NCI-H748 (cell line): ENCODE results near the gene FOXD4L6.
"Not testable (repeated sequence)": the region's sequence is repeated elsewhere in the genome, so short reads cannot be mapped to it uniquely, and the experiment has no call there.

Experiments
- DNase-seq: peaks from one replicate; lab custom pipeline; 2025; ENCODE audit not compliant: unreplicated experiment; lab: John Stamatoyannopoulos, UW

FOXD4L6 gene

DNA sequence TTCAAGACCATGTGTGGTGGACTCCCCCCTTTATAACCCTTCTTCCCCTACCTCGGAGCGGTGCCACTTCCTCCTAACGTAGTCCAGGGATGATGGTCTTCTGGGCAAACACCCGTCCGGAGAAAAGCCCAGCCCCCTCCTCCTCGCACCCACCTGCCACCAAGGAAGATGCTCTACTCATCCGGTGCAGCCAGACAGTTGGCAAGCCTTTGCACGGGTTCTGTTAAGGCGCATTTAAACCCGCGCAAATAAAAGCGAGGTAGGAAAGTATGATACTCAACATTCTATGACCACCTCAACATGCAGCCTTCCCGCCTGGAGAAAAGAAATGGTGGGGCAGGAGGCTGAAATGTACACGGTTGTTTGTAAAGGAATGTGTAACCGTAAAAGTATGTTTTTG, at the start of gene FOXD4L6:
Gene FOXD4L6, minus strand, starts transcription at position 101 of the 400 bp plus-strand sequence. CDS start 298 bp downstream, outside the sequence.
- DNase-seq, result not testable (repeated sequence)

DNA sequence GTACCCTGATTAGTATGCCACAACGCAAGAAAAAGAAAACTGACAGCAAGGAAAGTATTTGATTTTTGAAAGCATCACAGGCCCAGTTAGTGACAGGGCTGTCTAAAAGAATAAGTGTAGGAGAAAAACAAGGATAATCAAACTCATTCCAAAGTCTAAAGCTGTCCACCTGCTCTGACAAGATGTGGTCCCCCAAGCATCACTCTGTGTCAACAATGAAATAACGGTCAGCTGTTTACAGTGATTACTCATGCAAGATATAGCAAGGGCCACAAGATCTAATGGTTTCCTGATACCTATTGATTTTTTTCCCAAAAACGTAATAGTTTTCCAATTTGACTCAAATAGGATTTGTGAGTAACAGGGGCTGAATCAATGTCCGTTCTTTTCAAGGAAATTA, 46.5 kb upstream of the FOXD4L6 start:
- not testable (repeated sequence) for DNase-seq

DNA sequence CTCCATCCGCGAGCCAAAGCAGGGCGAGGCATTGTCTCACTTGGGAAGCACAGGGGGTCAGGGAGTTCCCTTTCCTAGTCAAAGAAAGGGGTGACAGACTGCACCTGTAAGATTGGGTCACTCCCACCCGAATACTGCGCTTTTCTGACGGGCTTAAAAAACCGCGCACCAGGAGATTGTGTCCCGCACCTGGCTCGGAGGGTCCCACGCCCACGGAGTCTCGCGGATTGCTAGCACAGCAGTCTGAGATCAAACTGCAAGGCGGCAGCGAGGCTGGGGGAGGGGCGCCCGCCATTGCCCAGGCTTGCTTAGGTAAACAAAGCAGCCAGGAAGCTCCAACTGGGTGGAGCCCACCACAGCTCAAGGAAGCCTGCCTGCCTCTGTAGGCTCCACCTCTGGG, 21.6 kb upstream of the FOXD4L6 start:
- not testable (repeated sequence) for DNase-seq

DNA sequence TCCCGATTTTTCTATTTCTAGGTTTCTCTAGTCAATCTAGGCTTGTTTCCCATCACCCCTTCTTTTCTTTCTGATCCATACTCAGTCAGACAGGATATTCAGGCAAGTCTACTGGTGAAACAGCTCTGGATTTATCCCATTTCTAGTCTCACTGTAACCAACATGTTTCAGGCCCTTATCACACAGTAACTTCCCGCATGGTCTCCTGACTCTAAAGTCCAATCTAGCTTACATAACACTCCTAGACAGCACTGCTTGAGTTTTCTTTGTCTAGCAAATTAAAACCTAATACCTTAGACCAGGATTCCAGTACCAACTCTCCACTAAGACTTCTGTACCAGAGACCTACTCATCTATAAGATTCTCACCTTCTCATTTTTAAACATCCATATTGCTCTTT, 13.4 kb upstream of the FOXD4L6 start:
- not testable (repeated sequence) for DNase-seq

DNA sequence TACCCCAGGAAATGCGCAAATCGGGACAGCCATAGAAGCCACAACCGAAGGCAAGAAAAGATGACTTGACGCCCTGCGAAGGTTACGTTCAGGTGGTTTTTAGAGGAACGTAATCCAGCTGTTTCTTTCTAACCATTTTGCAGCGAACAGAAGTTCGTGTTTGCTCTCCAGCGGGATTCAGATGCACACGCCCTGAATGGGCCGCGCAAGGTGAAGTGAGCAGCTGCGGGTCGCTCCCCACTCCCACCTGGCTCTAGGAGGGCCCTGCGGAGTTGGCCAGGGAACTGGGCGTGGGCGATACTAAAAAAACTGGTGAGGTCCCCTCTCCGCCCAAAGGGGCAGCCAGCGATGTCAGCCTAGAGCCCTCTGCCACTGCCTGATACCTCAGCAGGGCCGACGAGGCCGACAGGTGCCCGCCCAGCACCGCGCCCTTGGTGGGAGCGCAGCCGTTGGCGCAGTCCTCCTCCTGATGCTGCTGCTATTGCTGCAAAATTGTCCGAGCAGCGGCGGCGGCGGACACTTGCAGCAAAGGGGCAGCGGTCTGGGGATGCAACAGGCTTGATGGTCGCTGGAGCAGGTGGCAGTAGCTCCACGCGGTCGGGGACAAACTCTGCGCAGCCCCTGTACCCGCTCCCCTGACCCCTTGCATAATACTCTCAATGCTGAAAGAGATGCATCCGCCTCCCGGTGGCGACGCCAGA, 1.6 kb downstream of the FOXD4L6 start:
- DNase-seq, result not testable (repeated sequence)

DNA sequence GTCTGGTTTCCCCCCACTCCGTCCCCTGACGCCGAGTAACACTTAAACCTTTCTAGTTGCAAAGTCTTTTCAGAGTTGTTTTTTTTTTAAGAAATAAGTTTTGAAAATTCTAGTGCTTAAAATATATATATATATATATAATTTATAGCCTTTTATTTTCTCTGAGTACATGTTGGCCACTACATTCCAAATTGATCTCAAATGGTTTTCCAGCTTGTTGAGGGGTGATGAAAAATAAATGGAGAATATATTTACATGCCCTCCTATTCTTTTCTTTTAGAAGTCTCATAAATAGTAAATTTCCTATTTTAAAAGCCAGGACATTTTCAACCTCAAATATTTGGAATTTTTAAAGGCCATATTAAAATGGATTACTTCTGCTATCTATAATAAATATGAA, 2.5 kb downstream of the FOXD4L6 start:
- DNase-seq, result not testable (repeated sequence)

DNA sequence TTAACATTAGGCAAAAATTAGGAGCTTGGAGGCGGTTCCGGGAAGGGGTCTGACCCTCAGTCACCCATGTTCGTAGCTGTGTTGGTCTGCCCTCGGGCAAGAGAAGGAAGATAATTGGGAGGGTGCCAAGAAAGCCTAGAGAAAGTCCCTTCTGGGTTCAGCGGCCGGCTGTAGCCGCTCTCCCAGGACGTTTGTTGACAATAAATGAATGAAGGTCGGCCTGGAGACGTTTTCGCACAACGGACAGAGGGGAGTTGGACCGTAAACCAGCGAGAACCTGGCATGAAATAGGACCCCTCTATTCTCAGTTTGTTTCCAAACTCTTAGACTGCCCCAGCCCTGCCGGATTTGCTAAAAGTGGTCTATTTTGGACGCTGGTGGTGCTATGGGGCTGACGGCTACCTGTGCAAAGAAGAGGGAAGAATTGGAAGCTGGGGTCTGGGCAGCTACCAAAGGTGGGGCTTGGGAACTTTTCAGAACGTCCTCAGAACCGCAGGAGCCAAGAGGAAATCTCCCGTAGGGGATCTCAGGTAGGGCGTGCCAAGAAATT, 3.3 kb downstream of the FOXD4L6 start:
- not testable (repeated sequence) for DNase-seq

DNA sequence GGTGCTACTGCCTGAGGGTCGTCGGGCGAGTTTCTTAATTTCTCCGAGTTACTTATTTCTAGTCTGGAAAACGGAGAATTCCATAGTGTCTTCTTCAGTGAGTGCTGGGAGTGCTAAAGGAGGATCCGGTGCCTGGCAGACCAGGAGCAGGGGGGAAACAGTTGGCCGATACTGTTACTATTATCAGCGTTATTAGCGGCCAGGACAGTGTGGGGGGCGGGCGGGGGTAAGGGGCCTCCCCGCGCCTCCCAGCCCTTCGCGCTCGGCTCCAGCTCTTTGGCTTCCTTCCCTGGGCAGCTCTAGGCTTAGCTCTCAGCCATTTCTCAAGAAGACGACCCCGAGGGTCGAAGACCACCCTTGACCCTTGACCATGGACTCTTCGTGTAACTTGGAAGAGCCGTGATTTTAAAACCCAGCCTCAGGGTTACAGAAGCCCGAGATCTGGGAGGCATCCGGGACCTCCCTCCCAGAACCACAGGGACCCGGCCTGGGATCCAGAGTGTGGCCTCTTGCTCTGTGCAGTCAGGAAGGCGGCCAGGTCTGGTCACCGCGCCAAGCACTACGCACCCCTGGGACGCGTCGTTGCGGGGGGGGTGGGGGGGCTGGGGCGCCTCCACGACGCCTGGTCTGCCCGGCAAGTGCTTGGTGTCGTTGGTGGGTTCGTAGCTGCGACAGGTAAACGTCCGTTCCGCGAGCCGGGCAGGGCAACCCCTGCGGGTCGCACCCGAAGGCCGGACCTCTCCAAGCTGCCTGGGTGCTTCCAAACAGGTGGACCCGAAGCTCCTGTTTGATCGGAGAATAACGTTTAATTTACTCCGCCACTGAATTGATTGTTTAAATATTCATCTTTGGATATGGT, 4.0 kb downstream of the FOXD4L6 start:
- DNase-seq, result not testable (repeated sequence)

DNA sequence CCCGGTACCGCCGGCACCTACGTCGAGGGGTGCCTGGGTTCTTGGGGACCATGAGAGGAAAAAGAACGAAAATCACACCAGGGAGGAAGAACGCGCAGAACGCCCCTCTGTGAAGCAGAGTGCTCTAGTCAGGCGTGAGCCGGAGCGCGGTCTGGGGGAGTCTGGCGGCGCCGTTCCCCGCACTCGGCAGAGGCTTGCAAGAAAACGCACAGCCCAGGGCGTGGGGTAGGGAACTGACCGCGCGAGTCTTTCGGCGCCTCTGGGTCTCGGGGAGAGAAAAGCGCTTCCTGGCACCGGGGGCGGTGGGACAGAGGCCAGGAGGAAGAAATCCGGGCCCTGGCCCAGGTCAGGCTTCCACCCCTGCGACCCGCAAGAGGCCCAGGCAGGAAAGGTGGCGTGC, 4.7 kb downstream of the FOXD4L6 start:
- DNase-seq, result not testable (repeated sequence)

DNA sequence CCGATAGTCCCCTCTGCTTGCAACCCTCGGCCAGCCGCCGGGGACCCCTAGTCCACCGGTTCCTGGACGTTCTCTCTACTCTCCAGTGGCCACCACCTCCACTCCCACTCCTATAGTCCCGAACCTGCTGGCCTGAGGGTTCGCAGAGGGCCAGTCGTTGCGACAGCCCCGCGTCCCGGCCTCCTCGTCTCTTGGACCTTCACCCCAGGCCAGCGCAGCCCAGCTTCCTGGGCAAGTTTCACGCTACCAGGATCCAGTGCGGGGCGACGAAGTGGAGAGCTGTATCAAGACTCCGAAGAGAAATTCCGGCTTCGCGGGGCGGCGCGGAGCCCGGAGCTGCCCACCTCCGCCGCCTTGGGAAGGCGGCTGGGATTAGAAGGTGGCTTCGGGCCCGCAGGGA, 5.1 kb downstream of the FOXD4L6 start:
- DNase-seq, result not testable (repeated sequence)

DNA sequence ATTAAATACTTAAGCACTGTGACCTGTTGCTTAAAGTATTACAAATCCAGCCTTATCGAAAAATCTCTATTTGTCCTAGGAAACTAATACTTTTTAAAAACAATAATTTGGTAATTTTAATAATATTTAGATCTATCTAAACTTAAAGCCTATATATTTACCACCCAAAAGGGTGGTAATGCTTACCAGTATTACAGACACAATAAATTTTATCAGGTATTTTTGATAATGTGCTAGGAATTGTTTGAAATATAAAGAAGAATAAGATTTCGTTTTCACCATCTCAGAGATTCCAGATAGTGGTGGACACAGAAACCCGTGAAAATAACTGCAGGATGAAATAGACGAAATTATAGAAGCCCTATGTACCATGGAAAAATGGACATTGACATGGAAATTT, 7.8 kb downstream of the FOXD4L6 start:
- not testable (repeated sequence) for DNase-seq

DNA sequence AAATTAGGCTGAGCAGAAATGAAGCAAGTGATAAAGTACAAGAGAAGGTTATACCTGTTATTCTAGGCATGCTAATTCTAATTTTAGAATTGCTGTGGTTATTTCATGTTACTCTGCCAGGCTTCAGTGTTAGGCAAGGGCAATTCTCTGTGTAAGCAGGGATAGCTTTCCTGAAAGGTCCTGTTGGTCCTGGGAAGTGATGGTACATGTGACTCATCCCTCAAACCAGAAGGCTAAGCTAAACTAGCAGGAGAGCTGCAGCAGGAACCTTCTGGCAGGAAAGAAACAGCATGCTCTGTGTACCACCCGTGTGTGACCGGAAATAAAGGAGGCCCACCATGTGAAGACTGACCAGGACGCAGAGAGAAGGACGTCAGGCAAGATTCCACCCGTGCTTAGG, 8.8 kb downstream of the FOXD4L6 start:
- not testable (repeated sequence) for DNase-seq

DNA sequence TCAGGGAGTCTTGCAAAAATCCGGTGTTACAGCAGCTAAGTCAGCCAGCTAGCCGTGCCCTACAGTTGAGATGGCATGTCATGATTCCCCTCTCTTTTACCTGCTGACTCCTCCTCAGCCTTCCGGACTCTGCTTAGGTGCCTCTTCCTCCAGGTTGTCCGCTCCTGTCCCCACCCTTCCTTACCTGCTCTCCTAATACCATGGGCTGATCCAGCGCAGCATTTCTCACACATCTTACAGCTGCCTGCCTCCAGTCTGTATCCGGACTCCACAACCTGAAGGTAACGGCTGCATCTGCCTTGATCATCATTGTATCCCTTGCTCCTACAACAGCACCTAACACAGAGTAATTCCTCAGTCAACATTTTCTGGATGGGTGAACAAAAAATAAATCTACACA, 9.2 kb downstream of the FOXD4L6 start:
- not testable (repeated sequence) for DNase-seq

DNA sequence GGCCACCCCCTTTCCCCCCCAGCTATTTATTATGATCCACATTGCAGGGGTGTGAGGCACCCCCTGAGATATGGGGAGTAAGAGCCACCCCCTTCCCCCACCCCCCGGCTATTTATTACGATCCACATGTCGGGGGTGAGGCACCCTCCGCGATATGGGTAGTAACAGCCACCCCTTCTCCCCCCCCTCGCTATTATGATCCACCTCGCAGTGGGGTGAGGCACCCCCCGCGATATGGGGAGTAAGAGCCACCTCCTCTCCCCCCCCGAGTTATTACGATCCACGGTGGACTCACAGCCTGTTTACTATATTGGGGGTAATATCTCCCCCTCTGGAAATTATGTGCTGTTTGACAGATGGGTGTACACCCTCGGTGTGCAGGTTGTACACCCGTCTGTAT, 15.1 kb downstream of the FOXD4L6 start:
- not testable (repeated sequence) for DNase-seq

DNA sequence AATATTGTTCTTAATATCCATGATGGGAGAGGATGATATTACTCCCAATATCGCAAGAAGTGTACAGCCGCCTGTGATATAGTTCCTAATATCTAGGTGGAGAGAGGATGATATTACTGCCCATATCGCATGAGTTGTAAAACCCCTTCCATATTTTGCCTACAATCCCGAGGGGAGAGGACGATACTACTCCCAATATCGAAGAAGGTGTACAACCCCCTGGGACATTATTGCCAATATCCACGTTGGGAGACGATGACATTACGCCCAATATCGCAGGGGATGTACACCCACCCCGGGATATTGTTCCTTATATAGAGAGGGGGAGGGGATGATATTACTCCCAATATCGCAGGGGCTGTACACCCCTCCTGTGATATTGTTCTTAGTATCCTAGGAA, 17.1 kb downstream of the FOXD4L6 start:
- DNase-seq, result not testable (repeated sequence)

DNA sequence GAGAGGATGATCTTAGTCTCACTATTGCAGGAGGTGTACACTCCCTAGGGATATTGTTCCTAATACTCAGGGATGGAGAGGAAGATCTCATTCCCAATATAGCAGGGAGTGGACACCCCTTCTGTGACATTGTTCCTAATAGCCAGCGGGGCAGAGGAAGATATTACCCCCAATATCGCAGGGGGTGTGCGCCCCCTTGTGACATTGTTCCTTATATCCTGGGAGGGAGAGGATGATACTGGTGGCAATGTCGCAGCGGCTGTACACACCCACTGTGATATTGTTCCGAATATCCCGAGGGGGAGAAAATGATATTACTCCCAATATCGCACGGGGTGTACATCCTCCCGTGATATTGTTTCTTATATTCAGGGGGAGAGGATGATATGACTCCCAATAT, 17.6 kb downstream of the FOXD4L6 start:
- DNase-seq, result not testable (repeated sequence)

DNA sequence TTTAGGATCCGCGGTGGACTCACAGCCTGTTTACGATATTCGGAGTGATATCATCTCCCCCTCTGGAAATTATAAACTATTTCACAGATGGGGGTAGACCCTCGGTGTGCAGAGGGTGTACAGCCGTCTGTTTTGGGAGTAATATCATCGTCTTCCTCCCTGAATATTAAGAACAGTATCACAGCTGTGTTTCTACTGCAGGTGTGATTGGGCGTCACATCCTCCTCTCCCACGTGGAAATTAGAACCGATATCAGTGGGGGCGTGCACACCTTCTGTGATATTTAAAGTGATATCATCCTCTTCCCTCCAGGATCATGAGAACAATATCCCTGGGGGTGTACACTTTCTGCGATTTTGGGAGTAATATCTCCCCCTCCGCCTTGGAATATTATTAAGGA, 19.2 kb downstream of the FOXD4L6 start:
- not testable (repeated sequence) for DNase-seq

DNA sequence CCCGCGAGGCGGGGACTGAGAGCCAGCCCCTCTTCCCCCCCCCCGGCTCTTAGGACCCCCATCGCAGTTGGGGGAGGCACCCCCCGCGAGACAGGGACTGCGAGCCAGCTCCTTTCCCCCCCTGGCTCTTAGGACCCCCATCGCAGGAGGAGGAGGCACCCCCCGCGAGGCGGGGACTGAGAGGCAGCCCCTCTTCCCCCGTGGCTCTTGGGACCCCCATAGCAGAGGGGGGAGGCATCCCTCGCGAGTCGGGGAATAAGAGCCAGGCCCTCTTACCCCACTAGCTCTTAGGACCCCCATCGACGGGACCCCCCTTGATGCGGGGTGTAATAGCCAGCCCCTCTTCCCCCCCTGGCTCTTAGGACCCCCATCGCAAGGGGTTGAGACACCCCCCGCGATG, 19.7 kb downstream of the FOXD4L6 start:
- not testable (repeated sequence) for DNase-seq

DNA sequence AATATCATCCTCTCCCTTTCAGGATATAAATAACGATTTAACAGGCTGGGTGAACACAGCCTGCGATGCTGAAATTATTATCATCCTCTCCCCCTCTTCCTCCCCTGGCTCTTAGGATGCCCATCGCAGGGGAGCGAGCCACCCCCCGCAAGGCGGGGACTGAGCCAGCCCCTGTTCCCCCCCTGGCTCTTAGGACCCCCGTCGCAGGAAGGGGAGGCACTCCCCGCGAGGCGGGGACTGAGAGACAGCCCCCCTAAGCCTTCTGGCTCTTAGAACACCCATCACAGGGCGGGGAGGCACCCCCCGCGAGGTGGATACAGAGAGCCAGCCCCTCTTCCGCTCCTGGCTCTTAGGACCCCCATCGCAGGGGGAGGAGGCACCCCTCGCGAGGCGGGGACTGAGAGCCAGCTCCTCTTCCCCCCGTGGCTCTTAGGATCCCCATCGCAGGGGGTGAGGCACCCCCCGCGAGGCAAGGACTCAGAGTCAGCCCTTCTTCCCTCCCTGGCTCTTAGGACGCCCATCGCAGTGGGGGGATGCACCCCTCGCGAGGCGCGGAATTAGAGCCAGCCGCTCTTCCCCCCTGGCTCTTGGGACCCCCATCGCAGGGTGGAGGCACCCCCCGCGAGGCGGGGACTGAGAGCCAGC, 21.9 kb downstream of the FOXD4L6 start:
- not testable (repeated sequence) for DNase-seq

DNA sequence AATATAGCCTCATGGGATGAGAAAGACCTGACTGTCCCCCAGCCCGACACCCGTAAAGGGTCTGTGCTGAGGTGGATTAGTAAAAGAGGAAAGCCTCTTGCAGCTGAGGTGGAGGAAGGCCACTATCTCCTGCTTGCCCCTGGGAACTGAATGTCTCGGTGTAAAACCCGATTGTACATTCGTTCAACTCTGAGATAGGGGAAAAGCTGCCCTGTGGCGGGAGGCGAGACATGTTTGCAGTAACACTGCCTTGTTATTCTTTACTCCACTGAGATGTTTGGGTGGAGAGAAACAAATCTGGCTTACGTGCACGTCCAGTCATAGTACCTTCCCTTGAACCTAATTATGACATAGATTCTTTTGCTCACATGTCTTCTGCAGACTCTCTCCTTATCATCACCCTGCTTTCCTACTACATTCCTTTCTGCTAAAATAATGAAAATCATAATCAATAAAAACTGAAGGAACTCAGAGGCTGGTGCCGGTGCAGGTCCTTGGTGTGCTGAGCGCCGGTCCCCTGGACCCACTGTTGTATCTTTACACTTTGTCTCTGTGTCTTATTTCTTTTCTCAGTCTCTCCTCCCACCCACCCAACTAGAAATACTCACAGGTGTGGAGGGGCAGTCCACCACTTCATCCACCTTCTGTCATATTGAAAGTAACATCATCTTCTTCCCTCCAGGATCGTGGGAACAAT, 22.8 kb downstream of the FOXD4L6 start:
- DNase-seq, result not testable (repeated sequence)

DNA sequence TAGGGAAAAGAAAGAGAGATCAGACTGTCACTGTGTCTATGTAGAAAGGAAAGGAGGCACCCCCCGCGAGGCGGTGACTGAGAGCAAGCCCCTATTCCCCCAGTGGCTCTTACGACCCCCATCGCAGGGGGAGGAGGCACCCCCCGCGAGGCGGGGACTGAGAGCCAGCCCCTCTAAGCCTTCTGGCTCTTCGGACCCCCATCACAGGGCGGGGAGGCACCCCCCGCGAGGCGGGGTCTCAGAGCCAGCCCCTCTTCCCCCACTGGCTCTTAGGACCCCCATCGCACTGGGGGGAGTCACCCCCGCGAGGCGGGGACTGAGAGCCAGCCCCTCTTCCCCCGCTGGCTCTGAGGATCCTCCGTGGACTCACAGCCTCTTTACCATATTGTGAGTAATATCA, 23.9 kb downstream of the FOXD4L6 start:
- DNase-seq, result not testable (repeated sequence)
